ENCODE results near the gene HIVEP2.

Gene HIVEP2

GRCh38 chr6:142892254-142893021 is 52.5 kb downstream of the HIVEP2 start:
- DNase-seq (ENCODE audit: low read depth) = no peak
- TF ChIP-seq CTCF (IDR thresholded peaks at IDR 0.05; ENCODE audit: low read depth, low read length, missing control alignments) = no peak
- in situ Hi-C loops (cut with HindIII; ENCODE audit: low sequenced_read_pairs) = no loop called here
- no peak overlapping the region for H3K4me3 ChIP-seq (ENCODE audit: low read depth, low read length)

GRCh38 chr6:142891454-142891853 is 53.5 kb downstream of the HIVEP2 start:
- H3K4me3 ChIP-seq (ENCODE audit: low read depth, low read length) = no peak overlapping the region
- no peak for DNase-seq (ENCODE audit: low read depth)
- TF ChIP-seq CTCF (IDR thresholded peaks at IDR 0.05; ENCODE audit: low read depth, low read length, missing control alignments) = no peak
- in situ Hi-C loops (cut with HindIII; ENCODE audit: low sequenced_read_pairs) = no loop called here

GRCh38 chr6:142888456-142888855 is 56.5 kb downstream of the HIVEP2 start:
- no peak for DNase-seq (ENCODE audit: low read depth)
- H3K4me3 ChIP-seq (ENCODE audit: low read depth, low read length) = no peak overlapping the region
- TF ChIP-seq CTCF (IDR thresholded peaks at IDR 0.05; ENCODE audit: low read depth, low read length, missing control alignments) = no peak
- in situ Hi-C loops (cut with HindIII; ENCODE audit: low sequenced_read_pairs) = no loop called here

- DNase-seq (ENCODE audit: low read depth) = no peak
- TF ChIP-seq CTCF (IDR thresholded peaks at IDR 0.05; ENCODE audit: low read depth, low read length, missing control alignments) = no peak
- no peak overlapping the region for H3K4me3 ChIP-seq (ENCODE audit: low read depth, low read length)
- in situ Hi-C loops (cut with HindIII; ENCODE audit: low sequenced_read_pairs) = no loop called here
These were observed 57.5 kb downstream of the HIVEP2 start for GRCh38 chr6:142887517-142887916.

- DNase-seq (ENCODE audit: low read depth) = no peak
- peak; percentile 54 for TF ChIP-seq CTCF (IDR thresholded peaks at IDR 0.05; ENCODE audit: low read depth, low read length, missing control alignments)
- no peak overlapping the region for H3K4me3 ChIP-seq (ENCODE audit: low read depth, low read length)
- in situ Hi-C loops (cut with HindIII; ENCODE audit: low sequenced_read_pairs) = no loop called here
These were observed 58.4 kb downstream of the HIVEP2 start for GRCh38 chr6:142886431-142887170.

- in situ Hi-C loops (cut with HindIII; ENCODE audit: low sequenced_read_pairs) = no loop called here
- H3K4me3 ChIP-seq (ENCODE audit: low read depth, low read length) = peak overlapping the region; percentile 25
- peak; percentile 96 for DNase-seq (ENCODE audit: low read depth)
- TF ChIP-seq CTCF (IDR thresholded peaks at IDR 0.05; ENCODE audit: low read depth, low read length, missing control alignments) = no peak
These were observed 59.7 kb downstream of the HIVEP2 start for GRCh38 chr6:142885182-142885867.
